ENCODE data around the gene SDF2L1.
"Not testable (repeated sequence)": the region's sequence is repeated elsewhere in the genome, so short reads cannot be mapped to it uniquely, and the experiment has no call there.

The SDF2L1 gene

GRCh38 chr22:21599053-21599893, 42.8 kb upstream of the SDF2L1 start:
- no peak for DNase-seq (ENCODE audit: insufficient read length, low spot score)
- FAIRE-seq: no peak
- TF ChIP-seq, protein P1, sequence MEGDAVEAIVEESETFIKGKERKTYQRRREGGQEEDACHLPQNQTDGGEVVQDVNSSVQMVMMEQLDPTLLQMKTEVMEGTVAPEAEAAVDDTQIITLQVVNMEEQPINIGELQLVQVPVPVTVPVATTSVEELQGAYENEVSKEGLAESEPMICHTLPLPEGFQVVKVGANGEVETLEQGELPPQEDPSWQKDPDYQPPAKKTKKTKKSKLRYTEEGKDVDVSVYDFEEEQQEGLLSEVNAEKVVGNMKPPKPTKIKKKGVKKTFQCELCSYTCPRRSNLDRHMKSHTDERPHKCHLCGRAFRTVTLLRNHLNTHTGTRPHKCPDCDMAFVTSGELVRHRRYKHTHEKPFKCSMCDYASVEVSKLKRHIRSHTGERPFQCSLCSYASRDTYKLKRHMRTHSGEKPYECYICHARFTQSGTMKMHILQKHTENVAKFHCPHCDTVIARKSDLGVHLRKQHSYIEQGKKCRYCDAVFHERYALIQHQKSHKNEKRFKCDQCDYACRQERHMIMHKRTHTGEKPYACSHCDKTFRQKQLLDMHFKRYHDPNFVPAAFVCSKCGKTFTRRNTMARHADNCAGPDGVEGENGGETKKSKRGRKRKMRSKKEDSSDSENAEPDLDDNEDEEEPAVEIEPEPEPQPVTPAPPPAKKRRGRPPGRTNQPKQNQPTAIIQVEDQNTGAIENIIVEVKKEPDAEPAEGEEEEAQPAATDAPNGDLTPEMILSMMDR (IDR thresholded peaks at IDR 0.05; ENCODE audit: insufficient read depth, missing control alignments): no peak

DNA sequence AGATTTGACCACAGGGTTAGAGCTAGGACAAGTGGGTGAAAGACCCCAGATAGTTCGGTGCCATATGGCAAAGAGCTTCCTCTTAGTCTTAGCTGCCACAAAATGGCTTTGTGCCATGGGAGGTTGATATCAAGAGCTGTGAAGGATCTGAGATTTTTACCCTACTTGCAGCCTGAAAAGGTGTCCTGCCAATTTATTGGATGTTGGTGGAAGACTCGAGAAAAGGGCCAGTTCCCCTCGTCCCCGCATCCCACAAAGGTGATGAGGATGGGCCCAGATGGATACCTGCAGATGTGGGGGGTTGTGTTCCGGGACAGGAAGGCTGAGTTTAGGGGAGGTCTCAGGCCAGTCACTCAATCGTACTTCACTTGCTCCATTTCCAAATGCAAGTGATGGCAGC, 39.5 kb upstream of the SDF2L1 start:
- TF ChIP-seq, protein P1 (IDR thresholded peaks at IDR 0.05; ENCODE audit: insufficient read depth, missing control alignments): no peak
- DNase-seq (ENCODE audit: insufficient read length, low spot score) (no peak), FAIRE-seq (no peak)

GRCh38 chr22:21603973-21604372, 38.1 kb upstream of the SDF2L1 start:
- no peak for FAIRE-seq
- TF ChIP-seq, protein P1 (IDR thresholded peaks at IDR 0.05; ENCODE audit: insufficient read depth, missing control alignments): no peak
- no peak for DNase-seq (ENCODE audit: insufficient read length, low spot score)

GRCh38 chr22:21605887-21606564, 36.1 kb upstream of the SDF2L1 start:
- DNase-seq (ENCODE audit: insufficient read length, low spot score): no peak
- FAIRE-seq: no peak
- TF ChIP-seq, protein P1 (IDR thresholded peaks at IDR 0.05; ENCODE audit: insufficient read depth, missing control alignments): no peak

DNA sequence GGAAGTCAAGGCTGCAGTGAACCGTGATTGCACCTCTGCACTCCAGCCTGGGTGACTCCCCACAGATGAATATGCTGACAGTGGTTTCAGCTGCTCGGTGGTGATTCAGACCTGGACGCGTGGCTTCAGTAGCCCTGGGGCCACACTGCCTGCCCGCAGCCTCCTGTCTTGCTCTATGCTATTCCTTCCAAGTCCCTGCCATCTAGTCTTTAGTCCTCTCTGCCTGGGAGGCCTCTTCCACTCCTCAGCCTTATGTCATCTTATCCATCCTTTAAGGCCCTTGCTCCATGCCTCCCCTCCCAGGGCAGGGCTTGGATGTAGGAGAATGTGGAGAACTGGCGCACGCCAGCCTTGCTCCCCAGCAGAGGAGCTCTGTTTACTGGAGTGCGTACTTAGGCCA, 35.3 kb upstream of the SDF2L1 start:
- TF ChIP-seq, protein P1 (IDR thresholded peaks at IDR 0.05; ENCODE audit: insufficient read depth, missing control alignments): no peak
- DNase-seq (ENCODE audit: insufficient read length, low spot score): no peak
- FAIRE-seq: no peak

DNA sequence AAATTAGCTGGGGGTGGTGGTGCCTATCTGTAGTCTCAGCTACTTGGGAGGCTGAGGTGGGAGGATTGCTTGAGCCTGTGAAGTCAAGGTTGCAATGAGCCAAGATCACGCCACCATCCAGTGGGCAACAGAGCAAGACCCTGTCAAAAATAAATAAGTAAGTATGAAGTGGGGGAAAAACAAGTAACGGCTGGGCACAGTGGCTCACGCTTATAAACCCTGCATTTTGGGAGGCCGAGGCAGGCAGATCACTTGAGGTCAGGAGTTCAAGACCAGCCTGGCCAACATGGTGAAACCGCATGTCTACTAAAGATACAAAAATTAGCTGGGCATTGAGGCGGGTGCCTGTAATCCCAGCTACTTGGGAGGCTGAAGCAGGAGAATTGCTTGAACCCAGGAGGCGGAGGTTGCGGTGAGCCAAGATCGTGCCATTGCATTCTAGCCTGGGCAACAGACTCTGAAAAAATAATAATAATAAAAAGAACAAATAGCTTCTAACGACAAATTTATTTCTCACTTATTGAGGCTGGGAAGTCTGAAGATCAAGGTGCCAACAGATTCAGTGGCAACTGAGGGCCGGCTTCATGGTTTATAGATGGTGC, 32.4 kb upstream of the SDF2L1 start:
- FAIRE-seq; DNase-seq (ENCODE audit: insufficient read length, low spot score): not testable (repeated sequence)

GRCh38 chr22:21611210-21611977, 30.7 kb upstream of the SDF2L1 start:
- FAIRE-seq (no peak), DNase-seq (ENCODE audit: insufficient read length, low spot score) (no peak)
- TF ChIP-seq, protein P1 (IDR thresholded peaks at IDR 0.05; ENCODE audit: insufficient read depth, missing control alignments): no peak
